Measurements from ENCODE around the gene NCLN. TPM values are rescaled to one million over a fixed set of nuclear protein-coding genes. Genes with fewer than 3 reads are reported as not detected.

Gene NCLN
- total and polyA plus RNA-seq, 9 of the 15 experiments (the other 6 are each of a cell fraction or from before 2014, with no cell fraction given), result 3.8 to 126 (median 39.6) TPM

GRCh38 chr19:3145909-3146676, 39.6 kb upstream of the NCLN start (continued):
- no peak for TF ChIP-seq THAP7 (CRISPR knock-in tag; IDR thresholded peaks at IDR 0.05)
- TF ChIP-seq SMC3 (conservative IDR thresholded peaks at IDR 0.05; ENCODE audit: insufficient read depth, low read depth, low read length), result no peak
- TF ChIP-seq ZBTB1 (CRISPR knock-in tag; IDR thresholded peaks at IDR 0.05; ENCODE audit: borderline replicate concordance, low read depth), result no peak
- no peak for TF ChIP-seq BRD9 (IDR thresholded peaks at IDR 0.05; ENCODE audit: low read depth, partially characterized antibody)
- TF ChIP-seq E2F8 (IDR thresholded peaks at IDR 0.05; ENCODE audit: low read depth, partially characterized antibody), result no peak
- TF ChIP-seq AFF4 (CRISPR knock-in tag; IDR thresholded peaks at IDR 0.05), result no peak
- TF ChIP-seq HLTF (IDR thresholded peaks at IDR 0.05), result no peak
- TF ChIP-seq HOMEZ (CRISPR knock-in tag; IDR thresholded peaks at IDR 0.05), result no peak
- no peak for TF ChIP-seq ZNF140 (CRISPR knock-in tag; IDR thresholded peaks at IDR 0.05)
- TF ChIP-seq FOXP1 (CRISPR knock-in tag; IDR thresholded peaks at IDR 0.05), result no peak
- no peak for TF ChIP-seq ZNF354B (CRISPR knock-in tag; IDR thresholded peaks at IDR 0.05)
- peak; percentile 13; the same call in 1 of the 2 replicates for TF ChIP-seq SMARCA5 (IDR thresholded peaks at IDR 0.05)
- no peak for TF ChIP-seq ZMIZ1 (IDR thresholded peaks at IDR 0.05; ENCODE audit: low read depth in 2 of 2, low read length in 2 of 2)
- TF ChIP-seq MAFF (IDR thresholded peaks at IDR 0.05; ENCODE audit: low read length), result no peak
- no peak for TF ChIP-seq TAF15 (IDR thresholded peaks at IDR 0.05; ENCODE audit: low read depth, low read length)
